CD14-positive monocyte (primary cell): Measurements from ENCODE around the gene PITPNB. TPM values are rescaled to one million over a fixed set of nuclear protein-coding genes. Genes with fewer than 3 reads are reported as not detected.
A peak's percentile ranks its signal among the peaks of the same experiment; 100 is the strongest.

ENCODE experiments used
- DNase-seq, 3 donors: peaks; one replicate each; pipeline ENCODE4 v3.0.0-alpha.2; 2011 to 2022
- H2AFZ ChIP-seq: 2 replicates; pipeline ENCODE4 v1.6.0; 2012; ENCODE audit warnings: mild to moderate bottlenecking, low read depth, low read length, inconsistent platforms; ENCODE audit not compliant: insufficient read depth, poor library complexity, severe bottlenecking
- H3K27ac ChIP-seq, 2 donors: 1 replicate in 1 of 2; 2 replicates in 1 of 2; pipeline ENCODE4 v1.5.1; 2012 to 2013; ENCODE audit warnings: low read length in 2 of 2, control low read depth in 1 of 2, inconsistent platforms in 1 of 2, low read depth in 1 of 2, mild to moderate bottlenecking in 1 of 2
- H3K27me3 ChIP-seq, 2 donors: one replicate each; pipeline versions ENCODE4 v1.6.0 to v1.6.1; 2011 to 2013; ENCODE audit warnings: low read length in 2 of 2; ENCODE audit not compliant: control insufficient read depth in 2 of 2, insufficient read depth in 2 of 2
- H3K36me3 ChIP-seq, 2 donors: replicated peaks in 1 of 2; 1 replicate in 1 of 2; 2 replicates in 1 of 2; pipeline versions ENCODE4 v1.5.1 to v1.6.1; 2012 to 2013; ENCODE audit warnings: low read length in 2 of 2, control low read depth in 1 of 2, inconsistent platforms in 1 of 2, mild to moderate bottlenecking in 1 of 2; ENCODE audit not compliant: insufficient read depth in 2 of 2, control insufficient read depth in 1 of 2
- H3K4me1 ChIP-seq, 2 donors: 1 replicate in 1 of 2; 2 replicates in 1 of 2; pipeline versions ENCODE4 v1.5.1 to v1.6.1; 2012 to 2013; ENCODE audit warnings: low read length in 2 of 2, control low read depth in 1 of 2, inconsistent platforms in 1 of 2, mild to moderate bottlenecking in 1 of 2, moderate library complexity in 1 of 2; ENCODE audit not compliant: insufficient read depth in 2 of 2, control insufficient read depth in 1 of 2
- H3K4me2 ChIP-seq: replicated peaks from 2 replicates; pipeline ENCODE3; 2012; ENCODE audit warnings: low read length, moderate library complexity, mild to moderate bottlenecking; ENCODE audit not compliant: poor library complexity, severe bottlenecking; ENCODE audit errors: extremely low read depth
- H3K4me3 ChIP-seq, 3 experiments: fragments of 200-600 bp in 1 of 3; sonication (generic) in 1 of 3; replicated peaks in 1 of 3; 1 replicate in 2 of 3; 2 replicates in 1 of 3; pipeline ENCODE4 v1.5.1; 2011 to 2013; ENCODE audit warnings: low read length in 3 of 3, mild to moderate bottlenecking in 3 of 3, control low read depth in 2 of 3, low read depth in 2 of 3, inconsistent platforms in 1 of 3, moderate library complexity in 1 of 3
- H3K79me2 ChIP-seq: 2 replicates; pipeline ENCODE4 v1.6.0; 2012; ENCODE audit warnings: mild to moderate bottlenecking, control low read depth, inconsistent platforms, low read length, moderate library complexity; ENCODE audit not compliant: insufficient read depth
- H3K9ac ChIP-seq: 2 replicates; pipeline ENCODE4 v1.6.0; 2017; ENCODE audit warnings: low read length, mild to moderate bottlenecking; ENCODE audit not compliant: insufficient read depth, poor library complexity, severe bottlenecking
- H3K9me3 ChIP-seq, 2 donors: replicated peaks in 1 of 2; 1 replicate in 1 of 2; 2 replicates in 1 of 2; pipeline versions ENCODE4 v1.5.1 to v1.6.1; 2012 to 2013; ENCODE audit warnings: low read length in 2 of 2, control low read depth in 1 of 2; ENCODE audit not compliant: control insufficient read depth in 1 of 2, insufficient read depth in 1 of 2
- H4K20me1 ChIP-seq: 2 replicates; pipeline ENCODE4 v1.6.0; 2012; ENCODE audit warnings: mild to moderate bottlenecking, low read length, control low read depth, moderate library complexity; ENCODE audit not compliant: insufficient read depth
- H3K27ac Mint-ChIP-seq, 7 donors: one replicate each; pipeline ENCODE4 v1.8.0; 2020; ENCODE audit warnings: mild to moderate bottlenecking in 7 of 7, mixed read lengths in 7 of 7, moderate library complexity in 6 of 7, inconsistent platforms in 2 of 7
- H3K27me3 Mint-ChIP-seq, 3 donors: one replicate each; pipeline ENCODE4 v1.8.0; 2021 to 2022; ENCODE audit warnings: low read depth in 3 of 3, mild to moderate bottlenecking in 3 of 3, mixed read lengths in 3 of 3, moderate library complexity in 3 of 3, inconsistent platforms in 1 of 3
- H3K36me3 Mint-ChIP-seq, 2 donors: one replicate each; pipeline ENCODE4 v1.8.0; 2020; ENCODE audit warnings: mixed read lengths in 2 of 2, inconsistent platforms in 1 of 2, mild to moderate bottlenecking in 1 of 2
- H3K4me1 Mint-ChIP-seq: one replicate; pipeline ENCODE4 v1.8.0; 2020; ENCODE audit warnings: mild to moderate bottlenecking, mixed read lengths
- H3K4me3 Mint-ChIP-seq, 2 donors: one replicate each; pipeline ENCODE4 v1.8.0; 2020; ENCODE audit warnings: mild to moderate bottlenecking in 2 of 2, mixed read lengths in 2 of 2, moderate library complexity in 1 of 2
- H3K9me3 Mint-ChIP-seq, 7 donors: one replicate each; pipeline ENCODE4 v1.8.0; 2020 to 2022; ENCODE audit warnings: mixed read lengths in 7 of 7, mild to moderate bottlenecking in 6 of 7, moderate library complexity in 6 of 7, inconsistent platforms in 2 of 7
- WGBS: methylation state at CpG from one replicate; pipeline ENCODE4 v1.1.5; 2013; ENCODE audit warnings: missing lambda C conversion rate; ENCODE audit not compliant: insufficient coverage; 5-methylcytosine and 5-hydroxymethylcytosine counted together
- intact Hi-C, 2 donors: fragments of 100-400 bp; cut with micrococcal nuclease; formaldehyde crosslinking; loops; one replicate each; pipeline versions ENCODE4 v1.15.0 to v1.15.1; 2023
- polyA plus RNA-seq, 3 donors: library from polyadenylated mRNA; depleted of rRNA in 1 of 3; unstranded in 2 of 3; stranded (reverse) in 1 of 3; fragments of 300-500 nt in 2 of 3; fragments of >200 nt in 1 of 3; fragmentation: Illumina TruSeq in 2 of 3; gene quantifications; 1 replicate in 2 of 3; 2 replicates in 1 of 3; pipeline ENCODE4 v1.2.3, GENCODE V29; 2012 to 2021
- TF ChIP-seq, protein P1 (sequence below): fragments of 200-600 bp; IDR thresholded peaks from one replicate; pipeline ENCODE4 v1.8.0; 2022; ENCODE audit warnings: antibody characterized with exemption, mild to moderate bottlenecking

PITPNB gene
- polyA plus RNA-seq, 3 donors = 19.2 to 29.1 (median 25.2) TPM

DNA sequence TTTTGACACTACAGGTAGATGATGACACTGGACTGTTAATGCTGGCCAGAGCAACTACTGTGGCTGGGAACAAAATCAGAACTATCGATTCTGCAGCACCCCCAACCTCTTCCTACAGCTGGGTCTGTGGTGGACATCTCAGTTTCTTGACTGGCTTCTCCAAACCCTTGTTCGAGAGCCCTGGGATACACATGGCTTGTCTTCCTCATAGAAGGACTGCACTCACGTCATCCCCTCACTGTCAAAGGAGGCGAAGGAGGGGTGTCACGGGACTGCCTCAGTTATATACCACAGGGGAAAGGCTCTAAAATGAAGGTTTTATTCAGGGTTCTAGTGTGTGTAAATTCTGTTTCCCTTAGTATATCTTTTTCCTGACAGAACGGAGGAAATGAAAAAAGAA lies 44.9 kb downstream of the PITPNB start:
- H2AFZ ChIP-seq = no peak overlapping the region
- no peak overlapping the region for H3K4me2 ChIP-seq
- intact Hi-C loops = no loop called here
- H3K4me1 ChIP-seq = no peaks in the 10 kb centered on the region
- no peak for DNase-seq
- H3K4me3 ChIP-seq = no peak overlapping the region
- Mint-ChIP-seq H3K27me3 (no peaks in the 10 kb centered on the region), H3K9me3 (peaks cover 0 to 7% (median 0%) of the 10 kb centered on the region in 7 donors), H3K36me3 (peaks cover 57 to 67% of the 10 kb centered on the region in 2 donors), H3K4me3 (no peak overlapping the region), H3K27ac (peak overlapping the region in 2 of 7 donors; percentile 13 to 64), H3K4me1 (no peaks in the 10 kb centered on the region)
- H3K79me2 ChIP-seq = peaks cover 8% of the 10 kb centered on the region
- H3K36me3 ChIP-seq = peaks cover 39 to 87% of the 10 kb centered on the region in 2 donors
- no peak overlapping the region for H3K27ac ChIP-seq
- H3K27me3 ChIP-seq = no peaks in the 10 kb centered on the region
- no peaks in the 10 kb centered on the region for H3K9me3 ChIP-seq
- H3K9ac ChIP-seq = no peak overlapping the region
- H4K20me1 ChIP-seq = peaks cover 3% of the 10 kb centered on the region
- TF ChIP-seq, protein P1, sequence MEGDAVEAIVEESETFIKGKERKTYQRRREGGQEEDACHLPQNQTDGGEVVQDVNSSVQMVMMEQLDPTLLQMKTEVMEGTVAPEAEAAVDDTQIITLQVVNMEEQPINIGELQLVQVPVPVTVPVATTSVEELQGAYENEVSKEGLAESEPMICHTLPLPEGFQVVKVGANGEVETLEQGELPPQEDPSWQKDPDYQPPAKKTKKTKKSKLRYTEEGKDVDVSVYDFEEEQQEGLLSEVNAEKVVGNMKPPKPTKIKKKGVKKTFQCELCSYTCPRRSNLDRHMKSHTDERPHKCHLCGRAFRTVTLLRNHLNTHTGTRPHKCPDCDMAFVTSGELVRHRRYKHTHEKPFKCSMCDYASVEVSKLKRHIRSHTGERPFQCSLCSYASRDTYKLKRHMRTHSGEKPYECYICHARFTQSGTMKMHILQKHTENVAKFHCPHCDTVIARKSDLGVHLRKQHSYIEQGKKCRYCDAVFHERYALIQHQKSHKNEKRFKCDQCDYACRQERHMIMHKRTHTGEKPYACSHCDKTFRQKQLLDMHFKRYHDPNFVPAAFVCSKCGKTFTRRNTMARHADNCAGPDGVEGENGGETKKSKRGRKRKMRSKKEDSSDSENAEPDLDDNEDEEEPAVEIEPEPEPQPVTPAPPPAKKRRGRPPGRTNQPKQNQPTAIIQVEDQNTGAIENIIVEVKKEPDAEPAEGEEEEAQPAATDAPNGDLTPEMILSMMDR = no peak
- WGBS = no CpG with 5 or more reads among the region's 6 CpGs

DNA sequence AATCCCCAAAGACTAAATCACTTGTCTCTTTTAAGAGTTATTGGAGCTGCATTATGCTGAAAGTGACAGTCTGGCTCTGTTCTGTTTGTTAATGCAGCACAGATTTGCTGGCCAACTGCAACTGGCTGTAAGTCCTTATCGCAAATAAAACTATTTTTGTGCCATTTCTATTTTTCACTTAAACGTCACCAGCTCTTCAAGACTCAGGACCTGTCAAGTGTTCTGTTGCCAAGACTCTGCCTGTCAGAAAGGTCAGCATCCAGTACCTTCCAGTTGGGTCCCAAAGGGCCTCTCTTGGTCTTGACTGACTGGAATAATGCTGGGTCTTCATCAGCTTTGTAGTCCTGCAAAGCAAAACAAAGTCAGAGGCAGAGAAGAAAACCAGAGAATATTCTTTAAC lies 45.6 kb downstream of the PITPNB start:
- Mint-ChIP-seq H3K4me3 (no peak overlapping the region), H3K9me3 (peaks cover 0 to 7% (median 0%) of the 10 kb centered on the region in 7 donors), H3K4me1 (peaks cover 2% of the 10 kb centered on the region), H3K27ac (no peak overlapping the region), H3K27me3 (no peaks in the 10 kb centered on the region), H3K36me3 (peaks cover 64 to 69% of the 10 kb centered on the region in 2 donors)
- Histone ChIP-seq H3K4me2 (no peak overlapping the region), H3K27ac (no peak overlapping the region), H3K9ac (no peak overlapping the region), H3K9me3 (no peaks in the 10 kb centered on the region), H4K20me1 (peaks cover 3% of the 10 kb centered on the region), H3K36me3 (peaks cover 41 to 94% of the 10 kb centered on the region in 2 donors), H2AFZ (no peak overlapping the region), H3K4me1 (no peaks in the 10 kb centered on the region), H3K79me2 (peaks cover 5% of the 10 kb centered on the region), H3K4me3 (no peak overlapping the region), H3K27me3 (no peaks in the 10 kb centered on the region)
- DNase-seq = no peak
- intact Hi-C loops = no loop called here
- WGBS = 100% methylated on average over 2 of the region's 2 CpGs
- TF ChIP-seq, protein P1 = no peak
